Fibroblast of upper back skin (primary cell): ENCODE results near the gene MTMR10.

ENCODE experiments used
- DNase-seq: peaks from one replicate; pipeline ENCODE4 v3.0.0-alpha.2; 2013

Gene MTMR10

GRCh38 chr15:31010036-31010435 is 18.6 kb upstream of the MTMR10 start:
- DNase-seq, result no peak

- no peak for DNase-seq
These were observed 14.2 kb upstream of the MTMR10 start for GRCh38 chr15:31005660-31006059.

- peak; percentile 56 for DNase-seq
These were observed 12.8 kb upstream of the MTMR10 start for GRCh38 chr15:31004220-31004733.

- no peak for DNase-seq
These were observed 10.3 kb upstream of the MTMR10 start for GRCh38 chr15:31001702-31002101.

- no peak for DNase-seq
These were observed 8.3 kb upstream of the MTMR10 start for GRCh38 chr15:30999729-31000128.

- no peak for DNase-seq
These were observed 5.8 kb upstream of the MTMR10 start for GRCh38 chr15:30997270-30997669.

GRCh38 chr15:30992249-30992864 is 929 bp upstream of the MTMR10 start:
- DNase-seq, result no peak

GRCh38 chr15:30990446-30991254 is 778 bp downstream of the MTMR10 start:
- DNase-seq, result no peak

GRCh38 chr15:30990036-30990435 is 1.4 kb downstream of the MTMR10 start:
- DNase-seq, result no peak

GRCh38 chr15:30985081-30985531 is 6.3 kb downstream of the MTMR10 start:
- peak; percentile 40 for DNase-seq

- no peak for DNase-seq
These were observed 6.9 kb downstream of the MTMR10 start for GRCh38 chr15:30984542-30984941.

- no peak for DNase-seq
These were observed 7.3 kb downstream of the MTMR10 start for GRCh38 chr15:30984118-30984517.

- no peak for DNase-seq
These were observed 12.0 kb downstream of the MTMR10 start for GRCh38 chr15:30979457-30979856.

GRCh38 chr15:30978328-30978727 is 13.1 kb downstream of the MTMR10 start:
- no peak for DNase-seq

- no peak for DNase-seq
These were observed 17.3 kb downstream of the MTMR10 start for GRCh38 chr15:30974112-30974511.

- DNase-seq, result no peak
These were observed 18.0 kb downstream of the MTMR10 start for GRCh38 chr15:30973379-30973778.

- no peak for DNase-seq
These were observed 21.7 kb downstream of the MTMR10 start for GRCh38 chr15:30969724-30970123.

GRCh38 chr15:30963681-30964080 is 27.7 kb downstream of the MTMR10 start:
- no peak for DNase-seq

GRCh38 chr15:30962659-30963058 is 28.8 kb downstream of the MTMR10 start:
- DNase-seq, result no peak

GRCh38 chr15:30962079-30962478 is 29.3 kb downstream of the MTMR10 start:
- DNase-seq, result no peak

GRCh38 chr15:30958219-30958618 is 33.2 kb downstream of the MTMR10 start:
- DNase-seq, result no peak

- DNase-seq, result peak; percentile 26
These were observed 35.0 kb downstream of the MTMR10 start for GRCh38 chr15:30956216-30957124.

- no peak for DNase-seq
These were observed 36.8 kb downstream of the MTMR10 start for GRCh38 chr15:30954674-30955073.
